GM23338 (cell line): ENCODE results near the gene RNU7-1. TPM values are rescaled to one million over a fixed set of nuclear protein-coding genes. Genes with fewer than 3 reads are reported as not detected.

Experiments
- ATAC-seq: fragments of 200-7000 bp; cut with Tn5 transposase; 3 replicates; pipeline ENCODE4 v1.9.1; 2020
- DNase-seq: peaks from one replicate; pipeline ENCODE4 v3.0.0-alpha.2; 2015; ENCODE audit warnings: low spot score
- H2AFZ ChIP-seq: fragments of 200-600 bp; sonication (generic); 2 replicates; pipeline ENCODE4 v1.8.0; 2016; ENCODE audit warnings: antibody characterized with exemption, mild to moderate bottlenecking, moderate library complexity
- H3F3A ChIP-seq: fragments of 200-600 bp; sonication (generic); replicated peaks from 2 replicates; pipeline ENCODE4 v1.8.0; 2017; ENCODE audit warnings: antibody characterized with exemption, mixed run types, low read depth
- H3K27ac ChIP-seq: fragments of 200-600 bp; sonication (generic); 2 replicates; pipeline ENCODE4 v1.6.1; 2016; ENCODE audit warnings: low read depth
- H3K27me3 ChIP-seq: fragments of 200-600 bp; sonication (generic); 2 replicates; pipeline ENCODE4 v1.8.0; 2016; ENCODE audit warnings: mild to moderate bottlenecking, mixed run types, moderate library complexity; ENCODE audit not compliant: insufficient read depth
- H3K36me3 ChIP-seq: fragments of 200-600 bp; sonication (generic); 2 replicates; pipeline ENCODE4 v1.8.0; 2016; ENCODE audit warnings: mild to moderate bottlenecking; ENCODE audit not compliant: insufficient read depth
- H3K4me1 ChIP-seq: fragments of 200-600 bp; sonication (generic); 2 replicates; pipeline ENCODE4 v1.8.0; 2016; ENCODE audit warnings: mild to moderate bottlenecking, moderate library complexity; ENCODE audit not compliant: insufficient read depth
- H3K4me2 ChIP-seq: fragments of 200-600 bp; sonication (generic); 2 replicates; pipeline ENCODE4 v1.7.1; 2017; ENCODE audit warnings: mixed run types
- H3K4me3 ChIP-seq: fragments of 200-600 bp; sonication (generic); 2 replicates; pipeline ENCODE4 v1.6.1; 2016; ENCODE audit warnings: mixed run types
- H3K79me2 ChIP-seq: fragments of 200-600 bp; sonication (generic); replicated peaks from 2 replicates; pipeline ENCODE4 v1.8.0; 2017; ENCODE audit warnings: mild to moderate bottlenecking; ENCODE audit not compliant: insufficient read depth
- H3K9me2 ChIP-seq: fragments of 200-600 bp; sonication (generic); 2 replicates; pipeline ENCODE4 v1.8.0; 2017; ENCODE audit not compliant: insufficient read depth
- H4K20me1 ChIP-seq: fragments of 200-600 bp; sonication (generic); replicated peaks from 2 replicates; pipeline ENCODE4 v1.8.0; 2017; ENCODE audit warnings: mild to moderate bottlenecking; ENCODE audit not compliant: insufficient read depth
- H3K27ac Mint-ChIP-seq: 2 replicates; pipeline ENCODE4 v1.8.0; 2020; ENCODE audit warnings: inconsistent platforms, mild to moderate bottlenecking, moderate library complexity, mixed read lengths
- H3K27me3 Mint-ChIP-seq: 3 replicates; pipeline ENCODE4 v1.8.0; 2022; ENCODE audit warnings: low read depth, mild to moderate bottlenecking, moderate library complexity, mixed read lengths, inconsistent platforms; ENCODE audit not compliant: insufficient read depth, poor library complexity
- H3K36me3 Mint-ChIP-seq: 3 replicates; pipeline ENCODE4 v1.8.0; 2021; ENCODE audit warnings: low read depth, mild to moderate bottlenecking, inconsistent platforms, moderate library complexity, mixed read lengths
- H3K4me1 Mint-ChIP-seq: 3 replicates; pipeline ENCODE4 v1.8.0; 2020; ENCODE audit warnings: mild to moderate bottlenecking, inconsistent platforms, mixed read lengths
- H3K4me3 Mint-ChIP-seq: 3 replicates; pipeline ENCODE4 v1.8.0; 2021; ENCODE audit warnings: moderate library complexity, mild to moderate bottlenecking, inconsistent platforms, mixed read lengths
- H3K9me3 Mint-ChIP-seq: 3 replicates; pipeline ENCODE4 v1.8.0; 2020; ENCODE audit warnings: moderate library complexity, mild to moderate bottlenecking, inconsistent platforms, mixed read lengths
- CREB1 ChIP-seq: fragments of 250-450 bp; sonication (Bioruptor Pico); IDR thresholded peaks from 2 replicates; pipeline ENCODE4 v1.5.0; 2020; ENCODE audit warnings: low read depth, mild to moderate bottlenecking, moderate library complexity
- EZH2 ChIP-seq: fragments of 200-600 bp; sonication (generic); IDR thresholded peaks from one replicate; pipeline ENCODE4 v1.8.0; 2017; ENCODE audit warnings: antibody characterized with exemption, mild to moderate bottlenecking, low read depth; ENCODE audit not compliant: unreplicated experiment
- EZH2phosphoT487 ChIP-seq: fragments of 200-600 bp; sonication (generic); IDR thresholded peaks from one replicate; pipeline ENCODE4 v1.8.1; 2018; ENCODE audit warnings: antibody characterized with exemption; ENCODE audit not compliant: unreplicated experiment
- JUNB ChIP-seq: IDR thresholded peaks from one replicate; pipeline ENCODE4 v1.6.1; 2016; ENCODE audit warnings: antibody characterized with exemption; ENCODE audit not compliant: unreplicated experiment
- NANOG ChIP-seq: IDR thresholded peaks from 2 replicates; pipeline ENCODE4 v1.6.1; 2016; ENCODE audit warnings: antibody characterized with exemption, borderline replicate concordance
- POLR2AphosphoS5 ChIP-seq: IDR thresholded peaks from 2 replicates; pipeline ENCODE4 v1.6.1; 2016; ENCODE audit warnings: antibody characterized with exemption, low read depth
- REST ChIP-seq: IDR thresholded peaks from one replicate; pipeline ENCODE4 v1.6.1; 2018; ENCODE audit warnings: antibody characterized with exemption; ENCODE audit not compliant: unreplicated experiment
- ZNF331 ChIP-seq: fragments of 250-450 bp; sonication (Bioruptor Pico); IDR thresholded peaks from 2 replicates; pipeline ENCODE4 v1.5.0; 2020; ENCODE audit warnings: low read depth, mild to moderate bottlenecking, moderate library complexity
- polyA plus RNA-seq: library from polyadenylated mRNA; unstranded; fragments of >200 nt; fragmentation: Nextera tagmentation; extraction: Ambion mirVana; gene quantifications from 2 replicates; pipeline ENCODE4 v1.2.1, GENCODE V29; 2016
- total RNA-seq: library from RNA; depleted of rRNA; stranded (reverse); fragments of >200 nt; shearing (Covaris generic); gene quantifications from 2 replicates; pipeline ENCODE4 v1.2.3, GENCODE V29; 2014
- TF ChIP-seq, protein P1 (sequence below), 2 experiments: fragments of 200-600 bp in 1 of 2; sonication (generic) in 1 of 2; conservative IDR thresholded peaks; 2 replicates each; pipeline versions ENCODE4 v1.5.1 to v1.6.1; 2016 to 2017; ENCODE audit warnings: antibody characterized with exemption in 2 of 2, low read depth in 2 of 2, mild to moderate bottlenecking in 2 of 2, moderate library complexity in 1 of 2
- TF ChIP-seq, protein P2 (sequence below): IDR thresholded peaks from 2 replicates; pipeline ENCODE4 v1.6.1; 2016; ENCODE audit warnings: antibody characterized with exemption
- TF ChIP-seq, protein P3 (sequence below): fragments of 250-450 bp; sonication (Bioruptor Pico); IDR thresholded peaks from 2 replicates; pipeline ENCODE4 v1.5.0; 2020; ENCODE audit warnings: mild to moderate bottlenecking, moderate library complexity

RNU7-1 gene
- total and polyA plus RNA-seq, 2 experiments from 2014 or later = not detected

GRCh38 chr12:6950811-6951540 lies 7.4 kb downstream of the RNU7-1 start, which contains the start of gene PTPN6:
PTPN6 (plus strand) TSS chr12:6951356; CDS start chr12:6951513, 157 bp downstream.
- TF ChIP-seq NANOG (no peak), REST (no peak), POLR2AphosphoS5 (no peak), EZH2phosphoT487 (no peak), CREB1 (no peak), JUNB (no peak), EZH2 (no peak), ZNF331 (no peak)
- TF ChIP-seq, protein P1, sequence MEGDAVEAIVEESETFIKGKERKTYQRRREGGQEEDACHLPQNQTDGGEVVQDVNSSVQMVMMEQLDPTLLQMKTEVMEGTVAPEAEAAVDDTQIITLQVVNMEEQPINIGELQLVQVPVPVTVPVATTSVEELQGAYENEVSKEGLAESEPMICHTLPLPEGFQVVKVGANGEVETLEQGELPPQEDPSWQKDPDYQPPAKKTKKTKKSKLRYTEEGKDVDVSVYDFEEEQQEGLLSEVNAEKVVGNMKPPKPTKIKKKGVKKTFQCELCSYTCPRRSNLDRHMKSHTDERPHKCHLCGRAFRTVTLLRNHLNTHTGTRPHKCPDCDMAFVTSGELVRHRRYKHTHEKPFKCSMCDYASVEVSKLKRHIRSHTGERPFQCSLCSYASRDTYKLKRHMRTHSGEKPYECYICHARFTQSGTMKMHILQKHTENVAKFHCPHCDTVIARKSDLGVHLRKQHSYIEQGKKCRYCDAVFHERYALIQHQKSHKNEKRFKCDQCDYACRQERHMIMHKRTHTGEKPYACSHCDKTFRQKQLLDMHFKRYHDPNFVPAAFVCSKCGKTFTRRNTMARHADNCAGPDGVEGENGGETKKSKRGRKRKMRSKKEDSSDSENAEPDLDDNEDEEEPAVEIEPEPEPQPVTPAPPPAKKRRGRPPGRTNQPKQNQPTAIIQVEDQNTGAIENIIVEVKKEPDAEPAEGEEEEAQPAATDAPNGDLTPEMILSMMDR (conservative IDR thresholded peaks at IDR 0.05; ENCODE audit: low read depth in 2 of 2) = no peak
- TF ChIP-seq, protein P2, sequence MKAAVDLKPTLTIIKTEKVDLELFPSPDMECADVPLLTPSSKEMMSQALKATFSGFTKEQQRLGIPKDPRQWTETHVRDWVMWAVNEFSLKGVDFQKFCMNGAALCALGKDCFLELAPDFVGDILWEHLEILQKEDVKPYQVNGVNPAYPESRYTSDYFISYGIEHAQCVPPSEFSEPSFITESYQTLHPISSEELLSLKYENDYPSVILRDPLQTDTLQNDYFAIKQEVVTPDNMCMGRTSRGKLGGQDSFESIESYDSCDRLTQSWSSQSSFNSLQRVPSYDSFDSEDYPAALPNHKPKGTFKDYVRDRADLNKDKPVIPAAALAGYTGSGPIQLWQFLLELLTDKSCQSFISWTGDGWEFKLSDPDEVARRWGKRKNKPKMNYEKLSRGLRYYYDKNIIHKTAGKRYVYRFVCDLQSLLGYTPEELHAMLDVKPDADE = no peak
- TF ChIP-seq, protein P3, sequence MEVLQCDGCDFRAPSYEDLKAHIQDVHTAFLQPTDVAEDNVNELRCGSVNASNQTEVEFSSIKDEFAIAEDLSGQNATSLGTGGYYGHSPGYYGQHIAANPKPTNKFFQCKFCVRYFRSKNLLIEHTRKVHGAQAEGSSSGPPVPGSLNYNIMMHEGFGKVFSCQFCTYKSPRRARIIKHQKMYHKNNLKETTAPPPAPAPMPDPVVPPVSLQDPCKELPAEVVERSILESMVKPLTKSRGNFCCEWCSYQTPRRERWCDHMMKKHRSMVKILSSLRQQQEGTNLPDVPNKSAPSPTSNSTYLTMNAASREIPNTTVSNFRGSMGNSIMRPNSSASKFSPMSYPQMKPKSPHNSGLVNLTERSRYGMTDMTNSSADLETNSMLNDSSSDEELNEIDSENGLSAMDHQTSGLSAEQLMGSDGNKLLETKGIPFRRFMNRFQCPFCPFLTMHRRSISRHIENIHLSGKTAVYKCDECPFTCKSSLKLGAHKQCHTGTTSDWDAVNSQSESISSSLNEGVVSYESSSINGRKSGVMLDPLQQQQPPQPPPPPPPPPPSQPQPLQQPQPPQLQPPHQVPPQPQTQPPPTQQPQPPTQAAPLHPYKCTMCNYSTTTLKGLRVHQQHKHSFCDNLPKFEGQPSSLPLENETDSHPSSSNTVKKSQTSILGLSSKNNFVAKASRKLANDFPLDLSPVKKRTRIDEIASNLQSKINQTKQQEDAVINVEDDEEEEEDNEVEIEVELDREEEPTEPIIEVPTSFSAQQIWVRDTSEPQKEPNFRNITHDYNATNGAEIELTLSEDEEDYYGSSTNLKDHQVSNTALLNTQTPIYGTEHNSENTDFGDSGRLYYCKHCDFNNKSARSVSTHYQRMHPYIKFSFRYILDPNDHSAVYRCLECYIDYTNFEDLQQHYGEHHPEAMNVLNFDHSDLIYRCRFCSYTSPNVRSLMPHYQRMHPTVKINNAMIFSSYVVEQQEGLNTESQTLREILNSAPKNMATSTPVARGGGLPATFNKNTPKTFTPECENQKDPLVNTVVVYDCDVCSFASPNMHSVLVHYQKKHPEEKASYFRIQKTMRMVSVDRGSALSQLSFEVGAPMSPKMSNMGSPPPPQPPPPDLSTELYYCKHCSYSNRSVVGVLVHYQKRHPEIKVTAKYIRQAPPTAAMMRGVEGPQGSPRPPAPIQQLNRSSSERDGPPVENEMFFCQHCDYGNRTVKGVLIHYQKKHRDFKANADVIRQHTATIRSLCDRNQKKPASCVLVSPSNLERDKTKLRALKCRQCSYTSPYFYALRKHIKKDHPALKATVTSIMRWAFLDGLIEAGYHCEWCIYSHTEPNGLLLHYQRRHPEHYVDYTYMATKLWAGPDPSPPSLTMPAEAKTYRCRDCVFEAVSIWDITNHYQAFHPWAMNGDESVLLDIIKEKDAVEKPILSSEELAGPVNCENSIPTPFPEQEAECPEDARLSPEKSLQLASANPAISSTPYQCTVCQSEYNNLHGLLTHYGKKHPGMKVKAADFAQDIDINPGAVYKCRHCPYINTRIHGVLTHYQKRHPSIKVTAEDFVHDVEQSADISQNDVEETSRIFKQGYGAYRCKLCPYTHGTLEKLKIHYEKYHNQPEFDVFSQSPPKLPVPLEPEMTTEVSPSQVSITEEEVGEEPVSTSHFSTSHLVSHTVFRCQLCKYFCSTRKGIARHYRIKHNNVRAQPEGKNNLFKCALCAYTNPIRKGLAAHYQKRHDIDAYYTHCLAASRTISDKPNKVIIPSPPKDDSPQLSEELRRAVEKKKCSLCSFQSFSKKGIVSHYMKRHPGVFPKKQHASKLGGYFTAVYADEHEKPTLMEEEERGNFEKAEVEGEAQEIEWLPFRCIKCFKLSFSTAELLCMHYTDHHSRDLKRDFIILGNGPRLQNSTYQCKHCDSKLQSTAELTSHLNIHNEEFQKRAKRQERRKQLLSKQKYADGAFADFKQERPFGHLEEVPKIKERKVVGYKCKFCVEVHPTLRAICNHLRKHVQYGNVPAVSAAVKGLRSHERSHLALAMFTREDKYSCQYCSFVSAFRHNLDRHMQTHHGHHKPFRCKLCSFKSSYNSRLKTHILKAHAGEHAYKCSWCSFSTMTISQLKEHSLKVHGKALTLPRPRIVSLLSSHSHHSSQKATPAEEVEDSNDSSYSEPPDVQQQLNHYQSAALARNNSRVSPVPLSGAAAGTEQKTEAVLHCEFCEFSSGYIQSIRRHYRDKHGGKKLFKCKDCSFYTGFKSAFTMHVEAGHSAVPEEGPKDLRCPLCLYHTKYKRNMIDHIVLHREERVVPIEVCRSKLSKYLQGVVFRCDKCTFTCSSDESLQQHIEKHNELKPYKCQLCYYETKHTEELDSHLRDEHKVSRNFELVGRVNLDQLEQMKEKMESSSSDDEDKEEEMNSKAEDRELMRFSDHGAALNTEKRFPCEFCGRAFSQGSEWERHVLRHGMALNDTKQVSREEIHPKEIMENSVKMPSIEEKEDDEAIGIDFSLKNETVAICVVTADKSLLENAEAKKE (CRISPR knock-in tag) = no peak
- Histone ChIP-seq H3K79me2 (no peaks in the 10 kb centered on the region), H3K27me3 (no peaks in the 10 kb centered on the region), H3K4me2 (no peak within 1 kb of the TSS), H3K4me1 (peaks cover 18% of the 10 kb centered on the region), H3F3A (peaks cover 8% of the 10 kb centered on the region; the same call in 1 of the 2 replicates), H3K4me3 (no peak within 1 kb of the TSS), H3K9me2 (no peaks in the 10 kb centered on the region), H4K20me1 (no peaks in the 10 kb centered on the region), H2AFZ (no peak within 1 kb of the TSS), H3K36me3 (no peaks in the 10 kb centered on the region), H3K27ac (no peak within 1 kb of the TSS)
- peaks cover 38% of the 10 kb centered on the region for H3K4me1 Mint-ChIP-seq
- H3K9me3 Mint-ChIP-seq = no peaks in the 10 kb centered on the region
- H3K27ac Mint-ChIP-seq = no peak within 1 kb of the TSS; the same call in 1 of the 2 replicates
- peaks cover 27% of the 10 kb centered on the region for H3K27me3 Mint-ChIP-seq
- no peak within 1 kb of the TSS for H3K4me3 Mint-ChIP-seq
- no peak for ATAC-seq
- no peak for DNase-seq
- H3K36me3 Mint-ChIP-seq = no peaks in the 10 kb centered on the region
